SJSA1 (cell line): Measurements from ENCODE around the gene ATP8A2. TPM values are rescaled to one million over a fixed set of nuclear protein-coding genes. Genes with fewer than 3 reads are reported as not detected.

Experiments used
- DNase-seq, 2 experiments: peaks; one replicate each; pipeline ENCODE4 v3.0.0-alpha.2; 2015 to 2020; ENCODE audit warnings: low spot score in 2 of 2, low read depth in 1 of 2
- H3K27ac ChIP-seq: fragments of 250-450 bp; sonication (Bioruptor Pico); 2 replicates; pipeline ENCODE4 v1.5.1; 2020; ENCODE audit warnings: mild to moderate bottlenecking, moderate library complexity
- H3K27me3 ChIP-seq: fragments of 250-450 bp; sonication (Bioruptor Pico); replicated peaks from 2 replicates; pipeline ENCODE4 v1.5.1; 2020; ENCODE audit warnings: mild to moderate bottlenecking, moderate library complexity
- H3K36me3 ChIP-seq: fragments of 250-450 bp; sonication (Bioruptor Pico); 2 replicates; pipeline ENCODE4 v1.5.1; 2020; ENCODE audit warnings: mild to moderate bottlenecking
- H3K4me1 ChIP-seq: fragments of 250-450 bp; sonication (Bioruptor Pico); replicated peaks from 2 replicates; pipeline ENCODE4 v1.6.1; 2021; ENCODE audit warnings: mild to moderate bottlenecking
- H3K4me3 ChIP-seq: fragments of 250-450 bp; sonication (Bioruptor Pico); 2 replicates; pipeline ENCODE4 v1.5.1; 2020; ENCODE audit warnings: mild to moderate bottlenecking
- H3K9me3 ChIP-seq: fragments of 250-450 bp; sonication (Bioruptor Pico); replicated peaks from 2 replicates; pipeline ENCODE4 v1.5.1; 2020; ENCODE audit warnings: mild to moderate bottlenecking
- total RNA-seq: library from RNA; depleted of rRNA; stranded (reverse); fragments of >200 nt; shearing (Covaris generic); gene quantifications from 2 replicates; pipeline ENCODE4 v1.2.3, GENCODE V29; 2014

ATP8A2 gene
- total RNA-seq, 1 experiment from 2014 or later: 0.13 TPM

DNA sequence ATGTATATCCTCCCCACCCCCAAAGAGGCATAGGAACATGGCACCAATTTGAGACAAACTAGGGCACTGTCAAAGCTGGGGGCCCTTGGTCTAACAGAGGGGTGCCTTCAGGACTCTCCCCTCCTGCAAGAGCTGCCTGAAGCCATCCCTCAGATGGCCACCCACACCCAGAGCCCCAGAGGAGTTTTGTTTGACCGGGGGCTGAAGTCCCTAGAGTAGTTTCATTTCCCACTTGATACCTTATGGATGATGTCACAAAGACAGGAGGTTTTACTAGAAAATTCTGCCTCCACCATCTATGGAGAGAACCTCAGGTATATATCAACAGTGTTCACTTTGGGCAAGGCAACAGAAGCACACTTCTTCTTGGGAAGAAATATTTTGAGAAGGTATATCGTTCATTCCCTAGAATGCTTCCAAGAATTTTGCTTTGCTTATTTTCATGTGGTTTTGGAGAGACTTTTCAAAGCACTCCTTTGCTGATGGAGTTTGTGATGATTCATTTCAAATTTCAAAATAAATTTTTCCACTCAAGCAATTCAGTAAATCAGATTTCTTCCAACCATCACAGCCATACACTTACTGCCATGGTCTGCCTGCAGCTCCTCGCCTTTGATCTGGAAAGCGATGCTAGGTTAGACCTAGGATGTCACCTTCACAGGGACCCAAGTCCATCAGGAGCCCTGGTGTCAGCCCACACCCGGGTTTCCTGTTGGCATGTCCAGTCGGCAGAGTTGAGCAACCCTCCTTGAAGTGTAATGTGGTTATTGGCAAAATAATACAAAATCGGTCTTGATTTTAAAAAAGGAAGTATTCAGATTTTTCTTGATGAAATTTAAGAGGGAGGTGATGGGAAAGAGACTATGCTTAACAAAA is 473.0 kb downstream of the ATP8A2 start:
- Histone ChIP-seq H3K4me3 (no peak overlapping the region), H3K27ac (no peak overlapping the region), H3K36me3 (no peaks in the 10 kb centered on the region), H3K27me3 (no peaks in the 10 kb centered on the region), H3K4me1 (peaks cover 23% of the 10 kb centered on the region), H3K9me3 (no peaks in the 10 kb centered on the region)
- DNase-seq: peak in 1 of 2 experiments; percentile 12

GRCh38 chr13:25846222-25846984 is 474.6 kb downstream of the ATP8A2 start:
- H3K27ac ChIP-seq: no peak overlapping the region
- H3K4me3 ChIP-seq: no peak overlapping the region
- H3K27me3 ChIP-seq: no peaks in the 10 kb centered on the region
- peaks cover 10% of the 10 kb centered on the region for H3K4me1 ChIP-seq
- H3K36me3 ChIP-seq: no peaks in the 10 kb centered on the region
- no peak for DNase-seq
- H3K9me3 ChIP-seq: no peaks in the 10 kb centered on the region

GRCh38 chr13:25847145-25847544 is 475.4 kb downstream of the ATP8A2 start:
- H3K9me3 ChIP-seq: no peaks in the 10 kb centered on the region
- no peaks in the 10 kb centered on the region for H3K27me3 ChIP-seq
- peaks cover 10% of the 10 kb centered on the region for H3K4me1 ChIP-seq
- H3K27ac ChIP-seq: no peak overlapping the region
- H3K4me3 ChIP-seq: no peak overlapping the region
- DNase-seq: no peak
- H3K36me3 ChIP-seq: no peaks in the 10 kb centered on the region

- peaks cover 10% of the 10 kb centered on the region for H3K4me1 ChIP-seq
These were observed 476.2 kb downstream of the ATP8A2 start for GRCh38 chr13:25847635-25848626.

GRCh38 chr13:25848812-25849745 is 477.3 kb downstream of the ATP8A2 start:
- H3K4me1 ChIP-seq: peaks cover 10% of the 10 kb centered on the region
- no peaks in the 10 kb centered on the region for H3K9me3 ChIP-seq
- no peaks in the 10 kb centered on the region for H3K27me3 ChIP-seq
- H3K27ac ChIP-seq: no peak overlapping the region
- DNase-seq: no peak
- H3K4me3 ChIP-seq: no peak overlapping the region
- no peaks in the 10 kb centered on the region for H3K36me3 ChIP-seq

More at GRCh38 chr13:25847635-25848626, 476.2 kb downstream of the ATP8A2 start:
- H3K27ac ChIP-seq: no peak overlapping the region
- H3K27me3 ChIP-seq: no peaks in the 10 kb centered on the region
- H3K9me3 ChIP-seq: no peaks in the 10 kb centered on the region
- no peaks in the 10 kb centered on the region for H3K36me3 ChIP-seq
- DNase-seq: no peak
- H3K4me3 ChIP-seq: no peak overlapping the region

DNA sequence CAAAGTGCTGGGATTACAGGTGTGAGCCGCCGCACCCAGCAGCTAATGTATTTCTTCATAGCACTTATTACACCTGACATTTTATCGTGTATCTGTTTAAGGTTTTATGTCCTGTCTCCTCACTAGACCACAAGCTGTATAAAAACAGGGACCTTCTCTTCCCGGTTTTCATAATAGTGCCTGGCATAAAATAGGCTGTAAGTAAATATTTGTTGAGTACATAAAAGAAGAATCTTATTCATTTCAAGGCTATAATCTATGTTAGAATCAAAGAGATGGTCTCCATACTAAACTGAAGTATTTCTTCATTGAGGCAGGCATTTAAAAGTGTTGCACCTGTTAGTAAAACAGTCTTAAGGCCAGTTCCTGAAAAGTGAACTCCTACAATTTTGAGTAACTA is 486.1 kb downstream of the ATP8A2 start:
- peaks cover 16% of the 10 kb centered on the region for H3K4me1 ChIP-seq
- H3K36me3 ChIP-seq: no peaks in the 10 kb centered on the region
- no peaks in the 10 kb centered on the region for H3K9me3 ChIP-seq
- no peak overlapping the region for H3K27ac ChIP-seq
- no peaks in the 10 kb centered on the region for H3K27me3 ChIP-seq
- DNase-seq: no peak
- H3K4me3 ChIP-seq: no peak overlapping the region

DNA sequence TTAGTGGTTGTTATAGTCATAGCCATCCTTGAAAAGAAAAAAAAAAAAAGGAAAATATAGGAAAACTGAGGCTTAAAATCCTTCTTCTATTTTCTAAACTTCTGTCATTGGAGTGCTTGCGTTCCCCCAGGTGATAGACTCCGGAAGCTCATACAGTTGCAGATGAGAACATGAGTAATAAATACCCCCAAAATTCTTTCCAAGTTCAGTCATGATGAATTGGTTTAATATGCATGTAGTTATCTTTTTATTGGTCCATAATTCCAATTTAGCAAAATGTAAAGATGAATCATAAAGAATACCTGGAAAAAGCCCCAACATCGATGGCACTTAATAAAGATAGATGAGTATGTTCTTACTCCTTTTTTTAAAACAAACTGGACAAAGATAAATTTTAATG is 487.8 kb downstream of the ATP8A2 start:
- no peak for DNase-seq
- no peak overlapping the region for H3K27ac ChIP-seq
- no peaks in the 10 kb centered on the region for H3K9me3 ChIP-seq
- H3K27me3 ChIP-seq: no peaks in the 10 kb centered on the region
- peaks cover 16% of the 10 kb centered on the region for H3K4me1 ChIP-seq
- no peaks in the 10 kb centered on the region for H3K36me3 ChIP-seq
- no peak overlapping the region for H3K4me3 ChIP-seq

DNA sequence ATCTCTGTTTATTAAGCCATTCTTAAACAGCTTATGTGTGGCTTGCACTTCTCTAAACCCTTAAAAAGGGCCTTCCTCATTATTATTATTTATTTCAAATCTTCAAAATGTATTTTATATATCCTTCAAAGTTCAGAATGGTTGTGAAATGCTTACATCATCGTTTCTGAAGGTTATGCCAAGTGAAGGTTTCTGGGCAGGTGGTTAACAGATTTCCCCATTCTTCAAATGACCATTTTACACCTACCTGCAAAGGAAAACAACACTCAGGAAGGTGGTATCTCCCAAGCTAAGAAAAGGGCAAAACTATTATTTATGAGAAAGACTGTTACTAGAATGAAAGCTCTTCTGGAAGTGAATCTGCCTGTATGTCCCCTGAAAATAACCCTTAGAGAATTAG is 488.5 kb downstream of the ATP8A2 start:
- Histone ChIP-seq H3K9me3 (no peaks in the 10 kb centered on the region), H3K27ac (peak overlapping the region; percentile 36), H3K4me1 (peaks cover 16% of the 10 kb centered on the region), H3K4me3 (no peak overlapping the region), H3K27me3 (no peaks in the 10 kb centered on the region), H3K36me3 (no peaks in the 10 kb centered on the region)
- no peak for DNase-seq

GRCh38 chr13:25860862-25861261 is 489.1 kb downstream of the ATP8A2 start:
- H3K27ac ChIP-seq: peak overlapping the region; percentile 36
- H3K4me3 ChIP-seq: no peak overlapping the region
- H3K9me3 ChIP-seq: no peaks in the 10 kb centered on the region

DNA sequence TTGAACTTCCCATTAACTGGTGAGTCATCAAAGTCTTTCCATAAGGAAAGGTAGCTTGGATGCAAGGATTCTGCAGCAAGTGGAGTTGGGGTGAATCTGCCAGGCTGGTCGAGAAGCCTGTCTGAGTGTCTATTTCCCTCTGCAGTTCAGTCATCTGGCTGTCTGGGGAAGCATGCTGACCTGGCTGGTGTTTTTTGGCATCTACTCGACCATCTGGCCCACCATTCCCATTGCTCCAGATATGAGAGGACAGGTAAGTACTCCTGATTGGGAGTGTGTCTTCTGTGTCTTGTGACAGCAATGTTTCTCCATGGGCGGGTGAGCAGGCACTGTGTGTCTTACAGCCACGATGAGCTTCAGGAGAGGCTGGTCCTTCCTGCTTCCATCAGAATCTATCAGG is 490.4 kb downstream of the ATP8A2 start:
- Histone ChIP-seq H3K36me3 (no peaks in the 10 kb centered on the region), H3K4me3 (no peak overlapping the region), H3K9me3 (no peaks in the 10 kb centered on the region), H3K27ac (no peak overlapping the region), H3K4me1 (peaks cover 16% of the 10 kb centered on the region), H3K27me3 (no peaks in the 10 kb centered on the region)
- no peak for DNase-seq

More at GRCh38 chr13:25860862-25861261, 489.1 kb downstream of the ATP8A2 start:
- H3K36me3 ChIP-seq: no peaks in the 10 kb centered on the region
- H3K27me3 ChIP-seq: no peaks in the 10 kb centered on the region
- H3K4me1 ChIP-seq: peaks cover 16% of the 10 kb centered on the region
- DNase-seq: no peak

DNA sequence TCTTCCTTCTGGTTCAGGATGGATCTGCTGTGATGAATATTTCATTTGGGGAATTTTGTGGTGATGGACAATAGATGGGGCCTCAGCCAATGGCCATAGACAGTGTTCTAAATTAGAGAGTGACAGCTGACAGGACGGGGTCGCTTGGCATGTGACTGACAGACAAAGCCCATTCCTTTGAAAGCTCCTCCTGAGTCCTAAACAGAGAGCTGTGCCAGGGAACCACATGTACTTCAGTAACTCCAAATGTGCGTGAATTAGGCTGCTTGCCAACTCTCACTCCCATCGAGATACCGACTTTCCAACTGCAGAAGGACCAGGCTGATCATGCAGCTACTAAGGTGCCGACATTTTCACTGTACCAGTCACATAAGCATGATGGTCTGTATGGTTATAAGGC is 492.3 kb downstream of the ATP8A2 start:
- H3K36me3 ChIP-seq: no peaks in the 10 kb centered on the region
- H3K4me1 ChIP-seq: peaks cover 16% of the 10 kb centered on the region
- H3K9me3 ChIP-seq: no peaks in the 10 kb centered on the region
- no peaks in the 10 kb centered on the region for H3K27me3 ChIP-seq
- no peak for DNase-seq
- H3K27ac ChIP-seq: no peak overlapping the region
- H3K4me3 ChIP-seq: no peak overlapping the region

- Histone ChIP-seq H3K27me3 (no peaks in the 10 kb centered on the region), H3K4me3 (no peak overlapping the region), H3K9me3 (no peaks in the 10 kb centered on the region), H3K4me1 (peaks cover 14% of the 10 kb centered on the region), H3K36me3 (no peaks in the 10 kb centered on the region), H3K27ac (no peak overlapping the region)
- no peak for DNase-seq
These were observed 493.2 kb downstream of the ATP8A2 start for GRCh38 chr13:25864936-25865335.
